Esophagus muscularis mucosa (tissue), 3 donors: ENCODE data around the gene AFP.

Experiments used
- POLR2AphosphoS5 ChIP-seq, 2 donors: sonication (generic); formaldehyde crosslinking; IDR thresholded peaks; one replicate each; pipeline ENCODE4 v1.6.1; 2017; ENCODE audit warnings: antibody characterized with exemption in 2 of 2
- TF ChIP-seq, protein P1 (sequence below), 3 experiments: fragments of 200-600 bp in 2 of 3; fragments of 450-650 bp in 1 of 3; sonication (generic) in 2 of 3; IDR thresholded peaks; one replicate each; pipeline ENCODE4 v1.5.1; 2017 to 2019; ENCODE audit warnings: antibody characterized with exemption in 3 of 3, mild to moderate bottlenecking in 2 of 3, moderate library complexity in 1 of 3

DNA sequence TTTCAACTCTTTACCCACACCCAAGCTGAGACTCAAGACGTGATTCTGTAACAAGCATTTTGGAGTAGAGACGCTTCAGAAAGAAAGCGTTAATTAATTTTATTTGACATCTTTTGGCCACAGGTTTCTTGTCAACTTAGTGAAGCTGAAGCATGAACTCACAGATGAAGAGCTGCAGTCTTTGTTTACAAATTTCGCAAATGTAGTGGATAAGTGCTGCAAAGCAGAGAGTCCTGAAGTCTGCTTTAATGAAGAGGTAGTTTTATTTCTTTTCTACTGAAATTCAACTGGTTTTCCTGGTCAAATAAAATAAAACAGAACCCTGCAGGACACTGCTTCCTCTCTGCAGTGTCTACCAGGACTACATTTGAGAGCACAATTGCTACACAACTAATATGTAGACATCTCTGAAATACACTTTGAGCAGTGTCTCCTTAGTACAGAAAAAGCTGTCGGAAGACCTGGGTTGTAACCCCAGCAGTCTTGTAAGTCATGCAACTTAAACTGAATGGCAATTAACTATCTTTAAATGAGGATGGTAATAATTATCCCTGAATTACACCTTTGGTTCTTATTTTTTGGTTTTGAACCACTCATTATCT is 65.7 kb downstream of the AFP start:
- TF ChIP-seq, protein P1, sequence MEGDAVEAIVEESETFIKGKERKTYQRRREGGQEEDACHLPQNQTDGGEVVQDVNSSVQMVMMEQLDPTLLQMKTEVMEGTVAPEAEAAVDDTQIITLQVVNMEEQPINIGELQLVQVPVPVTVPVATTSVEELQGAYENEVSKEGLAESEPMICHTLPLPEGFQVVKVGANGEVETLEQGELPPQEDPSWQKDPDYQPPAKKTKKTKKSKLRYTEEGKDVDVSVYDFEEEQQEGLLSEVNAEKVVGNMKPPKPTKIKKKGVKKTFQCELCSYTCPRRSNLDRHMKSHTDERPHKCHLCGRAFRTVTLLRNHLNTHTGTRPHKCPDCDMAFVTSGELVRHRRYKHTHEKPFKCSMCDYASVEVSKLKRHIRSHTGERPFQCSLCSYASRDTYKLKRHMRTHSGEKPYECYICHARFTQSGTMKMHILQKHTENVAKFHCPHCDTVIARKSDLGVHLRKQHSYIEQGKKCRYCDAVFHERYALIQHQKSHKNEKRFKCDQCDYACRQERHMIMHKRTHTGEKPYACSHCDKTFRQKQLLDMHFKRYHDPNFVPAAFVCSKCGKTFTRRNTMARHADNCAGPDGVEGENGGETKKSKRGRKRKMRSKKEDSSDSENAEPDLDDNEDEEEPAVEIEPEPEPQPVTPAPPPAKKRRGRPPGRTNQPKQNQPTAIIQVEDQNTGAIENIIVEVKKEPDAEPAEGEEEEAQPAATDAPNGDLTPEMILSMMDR (IDR thresholded peaks at IDR 0.05) = no peak
- no peak for TF ChIP-seq POLR2AphosphoS5 (IDR thresholded peaks at IDR 0.05)
